Body of pancreas (tissue), 4 donors: ENCODE results near the gene PCDH15.

Experiments
- POLR2A ChIP-seq, 3 donors: fragments of 450-650 bp; IDR thresholded peaks; one replicate each; pipeline ENCODE4 v1.6.1; 2016; ENCODE audit warnings: antibody characterized with exemption in 3 of 3, mild to moderate bottlenecking in 2 of 3
- TF ChIP-seq, protein P1 (sequence below), 7 experiments: fragments of 450-650 bp in 4 of 7; fragments of 200-600 bp in 3 of 7; sonication (generic) in 3 of 7; IDR thresholded peaks; one replicate each; pipeline ENCODE4 v1.5.1; 2016 to 2019; ENCODE audit warnings: antibody characterized with exemption in 7 of 7

DNA sequence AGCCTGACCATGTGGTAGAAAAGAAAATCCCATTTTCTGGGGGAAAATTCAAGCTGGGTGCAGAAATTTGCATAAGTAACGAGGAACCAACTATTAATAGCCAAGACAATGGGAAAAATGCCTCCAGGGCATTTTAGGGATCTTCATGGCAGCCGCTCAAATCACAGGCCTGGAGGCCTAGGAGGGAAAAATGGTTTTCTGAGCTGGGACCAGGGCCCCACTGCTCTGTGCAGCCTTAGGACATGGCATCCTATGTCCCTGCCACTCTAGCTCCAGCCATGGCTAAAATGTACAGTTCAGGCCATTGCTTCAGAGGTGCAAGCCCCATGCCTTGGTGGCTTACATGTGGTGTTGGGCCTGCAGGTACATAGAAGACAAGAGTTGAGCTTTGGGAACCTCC, 459.0 kb downstream of the PCDH15 start:
- TF ChIP-seq, protein P1, sequence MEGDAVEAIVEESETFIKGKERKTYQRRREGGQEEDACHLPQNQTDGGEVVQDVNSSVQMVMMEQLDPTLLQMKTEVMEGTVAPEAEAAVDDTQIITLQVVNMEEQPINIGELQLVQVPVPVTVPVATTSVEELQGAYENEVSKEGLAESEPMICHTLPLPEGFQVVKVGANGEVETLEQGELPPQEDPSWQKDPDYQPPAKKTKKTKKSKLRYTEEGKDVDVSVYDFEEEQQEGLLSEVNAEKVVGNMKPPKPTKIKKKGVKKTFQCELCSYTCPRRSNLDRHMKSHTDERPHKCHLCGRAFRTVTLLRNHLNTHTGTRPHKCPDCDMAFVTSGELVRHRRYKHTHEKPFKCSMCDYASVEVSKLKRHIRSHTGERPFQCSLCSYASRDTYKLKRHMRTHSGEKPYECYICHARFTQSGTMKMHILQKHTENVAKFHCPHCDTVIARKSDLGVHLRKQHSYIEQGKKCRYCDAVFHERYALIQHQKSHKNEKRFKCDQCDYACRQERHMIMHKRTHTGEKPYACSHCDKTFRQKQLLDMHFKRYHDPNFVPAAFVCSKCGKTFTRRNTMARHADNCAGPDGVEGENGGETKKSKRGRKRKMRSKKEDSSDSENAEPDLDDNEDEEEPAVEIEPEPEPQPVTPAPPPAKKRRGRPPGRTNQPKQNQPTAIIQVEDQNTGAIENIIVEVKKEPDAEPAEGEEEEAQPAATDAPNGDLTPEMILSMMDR (IDR thresholded peaks at IDR 0.05): no peak
- no peak for TF ChIP-seq POLR2A (IDR thresholded peaks at IDR 0.05)
